ENCODE data around the gene MPZL2.
"Not testable (repeated sequence)": the region's sequence is repeated elsewhere in the genome, so short reads cannot be mapped to it uniquely, and the experiment has no call there.

Gene MPZL2

DNA sequence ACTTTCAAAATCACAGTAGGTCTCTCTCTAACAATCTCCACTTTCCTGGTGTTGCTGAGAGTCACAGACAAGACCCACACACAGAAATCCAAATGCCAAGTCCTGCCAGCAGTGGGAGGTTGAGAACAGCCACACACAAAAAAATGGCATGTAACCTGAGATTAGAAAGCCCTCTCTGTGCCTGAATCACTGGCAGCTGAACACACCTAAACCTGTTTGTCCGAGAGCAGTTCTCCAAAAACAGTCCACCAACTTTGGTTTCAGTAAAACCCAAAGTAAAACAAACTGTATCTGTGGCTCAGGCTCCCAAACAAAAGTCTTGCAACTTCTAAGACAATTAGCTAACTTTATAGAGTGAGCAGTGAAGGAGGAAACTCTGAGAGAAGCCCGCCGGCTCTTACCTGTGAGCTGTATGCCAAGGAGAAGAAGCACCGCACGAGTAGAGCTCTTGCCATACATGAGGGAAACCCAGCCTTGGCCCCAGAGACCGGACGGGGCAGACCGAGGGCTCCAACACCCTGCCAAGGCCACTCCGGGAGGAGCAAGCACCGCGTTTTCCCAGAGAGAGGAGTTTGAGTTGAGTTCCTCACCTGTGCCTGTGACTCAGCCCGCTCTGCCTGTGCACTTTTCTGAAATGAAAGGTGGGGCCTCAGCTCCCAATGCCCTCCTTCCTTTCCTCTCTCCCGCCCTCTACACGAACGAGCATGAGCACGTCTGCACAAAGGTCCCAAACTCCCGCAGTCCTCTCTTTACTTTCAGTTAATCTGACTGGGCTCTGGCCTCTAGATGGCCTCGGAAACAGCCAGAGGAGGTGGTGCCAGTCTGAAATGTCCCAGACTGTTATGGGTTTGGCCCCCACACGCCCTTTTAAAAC is at the start of gene MPZL2:
TSS of gene MPZL2 (minus strand) at position 603 of the 874 bp plus-strand sequence. CDS start at position 459, 144 bp downstream.
- DNase-seq (ENCODE audit: low read depth in 1 of 2, low spot score in 1 of 2) = no peak

- no peak for DNase-seq (ENCODE audit: low read depth in 1 of 2, low spot score in 1 of 2)
Measured at GRCh38 chr11:118313242-118313641, 49.1 kb upstream of the MPZL2 start.

GRCh38 chr11:118312328-118312727 is 48.2 kb upstream of the MPZL2 start:
- no peak for DNase-seq (ENCODE audit: low read depth in 1 of 2, low spot score in 1 of 2)

DNA sequence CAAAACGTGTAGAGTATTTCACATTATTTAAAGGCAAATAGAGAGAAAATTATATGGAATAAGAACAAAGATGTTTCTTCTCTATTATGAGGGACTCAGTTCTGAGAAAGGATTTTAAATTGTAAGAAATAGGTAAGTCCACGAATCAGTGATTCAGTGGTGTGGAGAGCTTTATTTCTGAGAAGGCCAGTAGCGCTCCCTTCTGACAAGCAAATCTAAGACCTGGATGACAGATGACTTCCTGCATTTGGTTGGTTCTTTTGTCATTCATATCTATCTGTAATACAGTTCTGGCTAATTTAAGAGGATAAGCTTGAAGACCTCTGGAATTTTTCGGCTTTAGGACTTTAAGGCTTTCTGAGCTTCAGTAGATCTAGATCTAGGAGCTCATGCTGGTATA is 47.4 kb upstream of the MPZL2 start:
- DNase-seq (ENCODE audit: low read depth in 1 of 2, low spot score in 1 of 2) = no peak

DNA sequence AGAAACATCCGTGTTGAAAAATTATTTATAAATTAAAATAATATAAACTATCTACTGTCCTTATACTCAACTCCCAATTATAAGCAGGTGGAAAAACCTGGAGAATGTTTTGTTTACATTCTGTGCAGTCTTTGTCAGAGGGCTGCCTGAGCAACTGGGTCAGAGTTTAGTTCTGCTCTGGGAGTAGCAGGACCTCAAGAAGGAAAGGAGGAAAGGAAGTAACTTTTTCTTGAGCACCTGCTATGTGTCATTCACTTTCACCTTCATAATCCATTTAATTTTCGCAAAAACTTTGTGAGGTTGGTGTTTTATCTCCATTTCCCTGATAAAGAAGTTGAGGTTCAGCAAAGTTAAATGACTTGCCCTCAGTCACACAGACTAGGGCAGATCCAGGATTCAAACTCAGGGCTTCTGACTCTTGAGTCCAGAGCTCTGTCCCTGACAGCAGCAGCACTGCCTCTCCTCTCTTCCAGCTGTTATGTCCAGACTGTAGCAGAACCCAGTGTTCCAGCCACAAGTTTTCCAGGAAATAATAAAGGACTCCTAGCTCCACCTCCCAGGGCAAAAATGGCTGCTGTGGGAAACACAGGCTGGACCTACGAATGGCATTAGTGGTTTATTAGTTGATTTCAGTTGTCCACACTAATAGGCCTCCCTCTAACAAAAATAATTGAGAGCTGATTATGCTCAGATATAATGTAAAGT is 46.8 kb upstream of the MPZL2 start:
- no peak for DNase-seq (ENCODE audit: low read depth in 1 of 2, low spot score in 1 of 2)

GRCh38 chr11:118310271-118310670 is 46.2 kb upstream of the MPZL2 start:
- DNase-seq (ENCODE audit: low read depth in 1 of 2, low spot score in 1 of 2) = no peak

- DNase-seq (ENCODE audit: low read depth in 1 of 2, low spot score in 1 of 2) = not testable (repeated sequence)
Measured at GRCh38 chr11:118308995-118309528, 45.0 kb upstream of the MPZL2 start.

DNA sequence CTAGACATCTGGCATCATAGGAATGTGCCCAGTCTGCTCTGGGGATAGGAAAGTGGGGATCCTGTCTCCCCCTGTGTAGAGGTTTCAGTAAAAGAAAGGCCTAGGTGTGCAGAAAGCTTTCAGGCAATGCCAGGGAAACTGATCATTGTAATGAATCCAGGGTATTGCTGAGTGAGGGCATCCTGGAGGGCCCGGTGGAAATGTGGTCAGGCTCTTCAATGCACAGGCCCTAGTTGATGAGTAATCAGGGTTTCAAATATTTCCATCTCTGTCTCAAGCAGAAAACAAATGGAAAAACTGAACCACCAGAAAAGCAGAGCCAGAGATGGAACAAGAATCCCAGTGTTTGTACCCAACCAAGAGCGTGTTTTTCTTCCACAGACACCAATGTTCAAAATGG is 42.5 kb upstream of the MPZL2 start:
- DNase-seq (ENCODE audit: low read depth in 1 of 2, low spot score in 1 of 2) = no peak

DNA sequence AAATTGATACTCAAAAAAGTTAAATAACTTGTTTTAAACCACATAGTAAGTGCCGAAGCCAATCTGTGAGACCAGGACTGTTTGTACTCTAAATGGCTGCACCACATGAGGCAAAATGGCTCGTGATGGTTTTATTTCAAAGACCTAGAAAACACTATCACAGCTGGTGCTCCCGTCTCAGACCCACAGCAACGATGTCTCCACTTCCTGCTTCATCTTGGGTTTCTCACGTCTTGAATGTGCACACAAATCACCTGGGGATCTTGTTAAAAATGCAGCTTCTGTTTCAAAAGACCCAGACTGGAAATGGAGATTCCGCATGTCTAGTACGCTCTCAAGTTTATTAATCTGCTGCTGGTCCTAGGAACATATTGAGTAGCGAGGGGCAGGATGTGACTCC is 41.6 kb upstream of the MPZL2 start:
- no peak for DNase-seq (ENCODE audit: low read depth in 1 of 2, low spot score in 1 of 2)

DNA sequence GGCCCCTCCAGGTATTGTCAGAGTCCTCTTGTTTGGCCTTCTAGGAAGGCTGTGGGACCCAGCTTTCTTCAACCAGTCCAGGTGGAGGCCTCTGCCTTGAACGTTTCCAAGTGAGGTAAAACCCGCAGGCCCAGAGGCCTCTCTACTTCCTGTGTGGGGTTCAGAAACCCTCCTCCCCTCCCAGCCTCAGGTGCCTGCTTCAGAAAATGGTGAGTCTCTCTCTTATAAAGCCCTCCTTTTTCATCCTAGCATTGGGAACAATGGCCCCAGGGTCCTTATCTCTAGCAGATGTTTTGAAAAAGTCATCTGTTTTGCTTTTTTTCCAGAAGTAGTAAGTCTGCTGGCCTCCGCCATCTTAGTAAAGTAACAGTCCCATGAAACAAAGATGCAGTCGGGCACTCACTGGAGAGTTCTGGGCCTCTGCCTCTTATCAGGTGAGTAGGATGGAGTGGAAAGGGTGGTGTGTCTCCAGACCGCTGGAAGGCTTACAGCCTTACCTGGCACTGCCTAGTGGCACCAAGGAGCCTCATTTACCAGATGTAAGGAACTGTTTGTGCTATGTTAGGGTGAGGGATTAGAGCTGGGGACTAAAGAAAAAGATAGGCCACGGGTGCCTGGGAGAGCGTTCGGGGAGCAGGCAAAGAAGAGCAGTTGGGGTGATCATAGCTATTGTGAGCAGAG is 40.6 kb upstream of the MPZL2 start, which contains the start of gene CD3E:
TSS of gene CD3E (plus strand) at position 163 of the 681 bp plus-strand sequence. CDS start at position 386, 223 bp downstream.
- DNase-seq (ENCODE audit: low read depth in 1 of 2, low spot score in 1 of 2) = peak in 1 of 2 donors; percentile 31

- no peak for DNase-seq (ENCODE audit: low read depth in 1 of 2, low spot score in 1 of 2)
Measured at GRCh38 chr11:118304227-118304567, 40.1 kb upstream of the MPZL2 start.

GRCh38 chr11:118301600-118302195 is 37.6 kb upstream of the MPZL2 start:
- no peak for DNase-seq (ENCODE audit: low read depth in 1 of 2, low spot score in 1 of 2)

DNA sequence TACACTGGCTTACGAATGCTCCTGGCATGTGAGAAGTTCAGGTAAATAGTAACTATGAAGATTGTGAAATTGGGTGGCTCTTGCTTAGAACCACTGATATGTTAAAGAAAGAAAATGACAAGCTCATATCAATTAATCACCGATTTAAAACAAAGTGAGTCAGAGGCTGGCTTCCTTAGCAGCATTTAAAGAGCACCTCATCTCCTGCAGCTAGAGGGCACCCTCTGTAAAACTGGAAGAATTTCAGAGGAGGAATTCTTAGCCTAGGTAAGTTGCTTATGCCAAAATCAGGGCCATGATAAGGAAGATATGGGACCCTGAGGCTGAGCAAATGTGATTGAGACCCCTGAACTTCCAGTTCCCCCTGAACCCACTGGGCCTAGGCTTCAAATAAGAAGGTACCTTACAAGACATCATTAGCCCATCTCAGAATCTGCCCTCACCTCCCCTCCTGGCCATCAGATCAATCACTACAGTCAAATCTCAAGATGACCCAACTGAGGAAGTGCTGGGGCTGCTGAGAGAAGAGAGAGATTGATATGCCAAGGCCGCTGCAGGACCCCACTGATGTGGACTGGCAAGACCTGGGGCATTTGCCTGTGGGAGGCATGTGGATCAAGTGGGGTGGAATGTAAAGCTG is 31.8 kb upstream of the MPZL2 start:
- DNase-seq (ENCODE audit: low read depth in 1 of 2, low spot score in 1 of 2) = no peak

DNA sequence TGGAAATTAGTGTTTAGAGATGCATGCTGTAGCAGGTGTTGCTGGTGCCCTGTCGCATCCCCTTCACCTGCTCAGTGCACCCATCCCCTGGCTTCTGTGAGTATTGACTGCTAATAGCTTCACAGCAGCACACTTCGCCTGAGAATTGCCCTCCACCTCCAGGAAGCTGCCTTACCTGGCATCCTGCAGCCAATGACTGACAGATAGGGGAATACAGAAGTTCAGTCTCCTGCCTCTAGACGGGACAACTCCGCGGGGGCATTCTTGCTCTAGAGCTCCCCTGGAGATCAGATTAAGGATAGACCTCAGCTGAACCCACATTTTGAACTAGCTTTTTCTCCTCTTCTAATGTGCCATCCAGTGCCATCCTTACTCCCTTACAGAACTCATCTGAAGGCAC is 31.1 kb upstream of the MPZL2 start:
- DNase-seq (ENCODE audit: low read depth in 1 of 2, low spot score in 1 of 2) = no peak

DNA sequence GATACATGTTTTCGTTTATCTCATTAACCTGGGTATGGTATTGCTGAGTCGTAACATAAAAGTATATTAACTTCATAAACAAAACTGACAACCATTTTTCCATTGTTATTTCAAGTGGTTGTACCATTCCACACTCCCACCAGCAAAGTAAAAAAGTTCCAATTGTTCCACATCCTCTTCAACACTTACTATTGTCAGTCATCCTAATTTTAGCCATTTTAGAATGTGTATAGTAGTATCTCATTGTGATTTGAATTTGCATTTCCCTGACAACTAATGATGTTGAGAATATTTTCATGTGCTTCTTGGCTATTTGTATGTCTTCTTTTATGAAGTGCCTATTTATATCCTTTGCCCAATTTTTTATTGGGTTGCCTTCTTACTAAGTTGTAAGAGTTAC is 30.0 kb upstream of the MPZL2 start:
- DNase-seq (ENCODE audit: low read depth in 1 of 2, low spot score in 1 of 2) = no peak

DNA sequence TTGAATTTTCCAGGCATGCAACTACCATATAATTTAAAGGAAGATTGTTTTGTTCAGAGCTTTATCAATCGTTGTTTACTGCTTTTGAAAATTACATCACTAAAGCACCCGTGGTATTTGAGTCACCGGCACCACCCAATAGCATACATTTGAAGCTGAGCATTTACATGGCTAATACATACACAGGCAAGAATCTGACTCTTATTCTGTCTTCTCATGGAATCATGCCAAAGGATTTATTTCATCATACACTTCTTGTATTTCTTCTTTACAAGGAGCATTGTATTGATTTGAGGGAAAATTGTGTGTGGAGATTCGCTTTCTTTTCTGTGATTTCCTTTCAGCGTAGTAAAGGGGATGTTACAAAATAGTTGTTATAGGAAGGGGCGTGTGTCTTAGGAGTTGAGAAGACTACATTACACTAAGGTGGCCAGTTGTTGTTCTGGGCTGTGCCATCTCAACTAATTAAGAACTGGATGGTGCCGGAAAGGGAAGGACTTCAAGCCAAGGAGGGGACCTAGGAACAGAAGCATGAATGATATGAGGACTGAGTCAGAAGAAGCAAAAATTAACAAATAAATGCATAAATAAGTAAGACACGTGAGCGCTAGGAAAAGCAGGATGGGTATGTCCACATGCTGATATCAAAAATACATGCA is 27.5 kb upstream of the MPZL2 start:
- no peak for DNase-seq (ENCODE audit: low read depth in 1 of 2, low spot score in 1 of 2)

DNA sequence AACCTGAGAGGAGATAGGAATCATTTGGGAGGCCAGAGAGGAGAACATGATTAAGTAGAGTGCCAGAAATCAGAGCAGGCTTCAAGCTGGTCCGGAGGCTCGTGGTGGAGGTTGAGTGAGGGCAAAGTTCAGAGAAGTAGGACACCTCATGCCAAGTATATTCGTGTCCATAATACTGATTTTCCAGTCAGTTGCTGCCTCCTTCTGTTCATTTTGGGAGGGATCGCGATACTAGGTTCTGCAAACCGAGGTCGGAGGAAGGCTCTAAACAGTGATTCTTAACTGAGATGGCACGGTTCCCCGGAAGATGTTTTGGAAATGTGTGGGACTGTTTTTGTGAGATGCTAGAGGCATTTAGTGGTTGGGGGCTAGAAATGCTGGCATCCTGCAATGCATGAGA is 26.8 kb upstream of the MPZL2 start:
- no peak for DNase-seq (ENCODE audit: low read depth in 1 of 2, low spot score in 1 of 2)

DNA sequence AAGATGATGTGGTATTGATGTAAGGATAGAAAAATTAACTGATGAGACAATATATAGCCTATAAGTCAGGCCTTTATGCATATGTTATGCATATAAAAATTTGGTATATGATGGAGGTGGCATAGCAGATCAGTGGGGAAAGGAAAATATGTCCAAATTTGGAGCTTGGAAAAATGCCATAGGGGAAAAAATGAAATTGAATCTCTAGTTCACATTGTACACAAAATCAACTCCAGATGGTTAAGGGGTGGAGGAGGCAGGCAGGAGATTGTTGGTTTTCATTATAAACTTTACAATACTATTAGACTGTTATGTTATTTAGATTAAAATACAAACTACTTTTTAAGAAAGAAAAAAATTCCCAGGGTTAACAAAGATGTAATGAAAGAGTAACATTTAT is 25.3 kb upstream of the MPZL2 start:
- no peak for DNase-seq (ENCODE audit: low read depth in 1 of 2, low spot score in 1 of 2)

- DNase-seq (ENCODE audit: low read depth in 1 of 2, low spot score in 1 of 2) = no peak
Measured at GRCh38 chr11:118287006-118287405, 22.9 kb upstream of the MPZL2 start.

DNA sequence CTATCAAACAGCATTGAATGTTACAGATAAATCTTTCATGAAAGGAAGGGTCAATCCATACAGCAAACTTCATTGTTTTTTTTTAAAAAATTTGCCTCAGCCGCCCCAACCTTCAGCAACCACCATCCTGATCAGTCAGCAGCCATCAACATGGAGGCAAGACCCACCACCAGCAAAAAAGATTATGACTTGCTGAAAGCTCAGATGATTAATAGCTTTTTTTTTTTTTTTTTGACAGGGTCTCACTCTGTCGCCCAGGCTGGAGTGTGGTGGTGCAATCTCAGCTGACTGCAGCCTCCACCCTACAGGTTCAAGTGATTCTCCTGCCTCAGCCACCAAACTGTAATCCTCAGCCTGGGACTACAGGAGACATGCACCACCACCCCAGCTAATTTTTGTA is 22.4 kb upstream of the MPZL2 start:
- no peak for DNase-seq (ENCODE audit: low read depth in 1 of 2, low spot score in 1 of 2)

Data from stimulated activated CD4-positive, alpha-beta T cell treated with anti-CD3 and anti-CD28 coated beads, Interleukin-15, amount 100 ng/mL, for 1 hour (primary cell).